Epithelial cell of esophagus (primary cell): Measurements from ENCODE around the gene RBM12.

Source experiments
- DNase-seq: peaks from one replicate; pipeline ENCODE4 v3.0.0; 2010; ENCODE audit warnings: low read depth
- H3K4me3 ChIP-seq: 2 replicates; pipeline ENCODE4 v1.5.1; 2011; ENCODE audit warnings: mild to moderate bottlenecking, low read length, control low read depth
- TF ChIP-seq, protein P1 (sequence below): IDR thresholded peaks from 2 replicates; pipeline ENCODE4 v1.5.1; 2011; ENCODE audit warnings: low read depth, mild to moderate bottlenecking, low read length, control low read depth, inconsistent platforms; ENCODE audit not compliant: insufficient read depth; ENCODE audit errors: missing control alignments

Gene RBM12

GRCh38 chr20:35610833-35611427, 53.8 kb downstream of the RBM12 start:
- no peak for DNase-seq

GRCh38 chr20:35607003-35607735, 57.5 kb downstream of the RBM12 start:
- no peak overlapping the region for H3K4me3 ChIP-seq
- peak; percentile 71 for DNase-seq
- TF ChIP-seq, protein P1, sequence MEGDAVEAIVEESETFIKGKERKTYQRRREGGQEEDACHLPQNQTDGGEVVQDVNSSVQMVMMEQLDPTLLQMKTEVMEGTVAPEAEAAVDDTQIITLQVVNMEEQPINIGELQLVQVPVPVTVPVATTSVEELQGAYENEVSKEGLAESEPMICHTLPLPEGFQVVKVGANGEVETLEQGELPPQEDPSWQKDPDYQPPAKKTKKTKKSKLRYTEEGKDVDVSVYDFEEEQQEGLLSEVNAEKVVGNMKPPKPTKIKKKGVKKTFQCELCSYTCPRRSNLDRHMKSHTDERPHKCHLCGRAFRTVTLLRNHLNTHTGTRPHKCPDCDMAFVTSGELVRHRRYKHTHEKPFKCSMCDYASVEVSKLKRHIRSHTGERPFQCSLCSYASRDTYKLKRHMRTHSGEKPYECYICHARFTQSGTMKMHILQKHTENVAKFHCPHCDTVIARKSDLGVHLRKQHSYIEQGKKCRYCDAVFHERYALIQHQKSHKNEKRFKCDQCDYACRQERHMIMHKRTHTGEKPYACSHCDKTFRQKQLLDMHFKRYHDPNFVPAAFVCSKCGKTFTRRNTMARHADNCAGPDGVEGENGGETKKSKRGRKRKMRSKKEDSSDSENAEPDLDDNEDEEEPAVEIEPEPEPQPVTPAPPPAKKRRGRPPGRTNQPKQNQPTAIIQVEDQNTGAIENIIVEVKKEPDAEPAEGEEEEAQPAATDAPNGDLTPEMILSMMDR: no peak

More at GRCh38 chr20:35610833-35611427, 53.8 kb downstream of the RBM12 start:
- H3K4me3 ChIP-seq: no peak overlapping the region
- TF ChIP-seq, protein P1: no peak

GRCh38 chr20:35606127-35606526, 58.6 kb downstream of the RBM12 start:
- no peak for DNase-seq
- H3K4me3 ChIP-seq: no peak overlapping the region
- TF ChIP-seq, protein P1: no peak

- TF ChIP-seq, protein P1: peak; percentile 48
- no peak overlapping the region for H3K4me3 ChIP-seq
- DNase-seq: peak; percentile 37
Measured at GRCh38 chr20:35604449-35604747, 60.3 kb downstream of the RBM12 start.

- DNase-seq: no peak
- TF ChIP-seq, protein P1: no peak
- no peak overlapping the region for H3K4me3 ChIP-seq
Measured at GRCh38 chr20:35603695-35604448, 60.8 kb downstream of the RBM12 start.

- no peak for DNase-seq
- TF ChIP-seq, protein P1: no peak
- no peak overlapping the region for H3K4me3 ChIP-seq
Measured at GRCh38 chr20:35602851-35603495, 61.7 kb downstream of the RBM12 start.
